Middle frontal gyrus (tissue), 1 donor: Measurements from ENCODE around the gene ABCC11.
"Not testable (repeated sequence)": the region's sequence is repeated elsewhere in the genome, so short reads cannot be mapped to it uniquely, and the experiment has no call there.

Experiments
- DNase-seq: peaks from one replicate; pipeline ENCODE4 v3.0.0-alpha.2; 2015; ENCODE audit warnings: low spot score; ENCODE audit errors: extremely low spot score

Gene ABCC11

DNA sequence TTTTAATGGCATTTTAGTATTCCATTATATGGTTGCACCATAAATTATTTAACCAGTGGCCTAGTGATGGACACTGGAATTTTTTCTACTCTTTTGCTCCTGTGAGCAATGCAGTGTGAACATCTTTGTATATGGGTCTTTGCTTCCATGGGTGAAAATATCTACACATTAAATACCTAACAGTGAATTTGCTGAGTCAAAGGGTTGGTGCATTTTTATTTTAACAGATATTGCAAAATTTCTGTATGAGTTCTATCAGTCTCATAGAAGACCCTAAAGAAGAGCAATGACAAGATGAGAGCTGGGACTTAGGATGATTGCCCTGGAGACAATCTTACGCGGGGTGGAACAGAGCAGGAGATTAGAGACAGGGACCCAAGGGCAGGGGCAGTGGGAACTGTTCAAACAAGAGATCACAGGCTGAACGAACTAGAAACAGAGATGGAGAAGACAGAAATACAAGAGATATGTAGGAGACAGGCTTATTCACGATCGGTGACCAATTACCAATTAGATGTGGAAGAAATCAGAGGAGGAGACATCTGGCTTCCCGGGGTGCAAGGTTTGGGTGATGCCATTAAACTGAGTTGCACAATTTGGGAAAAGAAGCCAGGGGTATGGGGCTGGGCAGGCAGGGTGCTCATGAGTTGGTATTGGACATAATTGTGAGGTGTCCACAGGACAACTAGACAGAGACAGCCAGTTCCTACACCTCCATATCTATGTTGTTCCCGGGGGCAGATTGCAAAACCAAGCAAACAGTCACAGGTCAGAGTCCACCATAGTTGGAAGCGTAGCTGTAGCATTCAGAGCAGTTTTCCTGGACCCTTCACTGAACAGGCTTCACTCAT lies 43.1 kb downstream of the ABCC11 start:
- no peak for DNase-seq

DNA sequence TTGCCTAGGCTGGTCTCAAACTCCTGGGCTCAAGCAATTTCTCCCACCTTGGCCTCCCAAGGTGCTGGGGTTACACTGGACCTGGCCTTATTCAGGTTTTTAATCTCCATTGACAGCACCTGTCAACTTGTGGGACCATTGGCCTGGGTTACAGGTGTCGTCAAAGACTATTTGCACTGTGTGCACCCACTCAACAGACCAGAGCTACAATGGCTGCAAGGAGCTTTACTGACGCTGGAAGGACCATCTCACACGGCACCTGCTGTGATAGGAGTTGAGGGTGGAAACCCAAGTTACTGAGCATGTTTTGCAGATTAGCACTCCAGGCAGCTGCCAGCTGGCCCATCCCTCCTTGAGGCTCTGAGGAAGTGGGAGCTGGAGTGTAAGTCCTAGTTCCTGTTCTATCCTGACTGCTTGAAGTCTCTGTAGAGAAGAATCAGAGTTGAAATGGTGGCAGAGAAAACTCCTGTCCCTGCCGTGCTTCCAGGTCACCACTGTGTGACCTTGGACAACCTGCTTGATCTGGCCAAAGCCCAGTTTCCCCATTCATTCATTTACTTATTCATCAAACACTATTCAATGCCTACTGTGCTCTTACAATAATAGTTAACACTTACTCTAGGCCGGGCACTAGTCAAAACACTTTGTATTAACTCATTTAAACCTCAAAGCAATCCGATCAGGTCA lies 45.7 kb downstream of the ABCC11 start:
- DNase-seq: no peak

DNA sequence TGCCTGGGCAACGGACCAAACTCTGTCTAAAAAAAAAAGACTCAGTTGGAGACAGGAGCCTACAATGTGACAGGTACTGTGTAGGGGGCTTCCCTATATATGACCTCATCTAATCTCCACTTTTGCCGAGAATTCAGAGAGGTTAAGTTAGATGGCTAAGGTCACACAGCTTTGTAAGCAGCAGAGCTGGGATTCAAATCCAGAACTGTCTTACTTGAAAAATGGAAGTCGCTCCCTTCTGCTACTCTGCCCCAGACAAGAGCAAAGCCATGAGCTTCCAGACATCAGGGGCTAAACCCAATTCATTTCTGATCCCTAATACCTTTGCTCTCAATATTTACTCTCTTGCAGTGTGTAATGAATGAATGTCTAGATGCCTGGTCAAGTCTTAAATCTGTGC lies 50.0 kb downstream of the ABCC11 start:
- no peak for DNase-seq

DNA sequence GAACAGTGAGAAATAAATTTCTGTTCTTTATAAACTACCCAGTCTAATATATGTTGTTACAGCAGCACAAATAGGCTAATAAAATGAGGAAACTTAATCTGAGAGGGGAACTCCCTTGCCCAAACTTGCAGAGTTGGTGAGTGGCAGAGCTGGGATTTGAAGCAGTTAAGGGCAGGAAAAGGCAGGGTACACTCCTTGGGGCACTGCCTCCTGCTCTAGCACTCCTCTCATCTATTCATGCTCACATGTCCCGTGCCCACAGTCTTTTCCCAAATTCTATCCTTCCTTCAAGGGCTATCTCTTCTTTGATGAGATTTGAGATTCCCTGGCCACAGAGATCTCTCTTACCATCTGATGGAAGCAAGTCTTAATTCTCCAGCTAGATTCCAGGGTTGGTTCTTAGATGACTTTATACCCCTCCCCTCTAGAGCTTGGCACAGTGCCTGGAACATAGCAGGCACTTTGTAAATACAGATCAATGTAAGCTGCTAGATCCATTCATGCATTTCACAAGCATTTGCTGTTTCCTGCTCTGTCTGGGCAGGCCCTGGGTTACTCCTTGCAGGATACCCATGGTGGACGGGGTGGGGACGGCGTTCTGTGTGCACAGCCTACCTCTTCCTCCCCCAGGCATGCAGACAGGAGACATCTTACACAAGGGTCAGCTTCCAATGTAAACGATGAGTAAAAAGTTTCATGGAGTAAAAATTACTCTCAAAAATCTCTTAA lies 52.3 kb downstream of the ABCC11 start:
- DNase-seq: no peak

DNA sequence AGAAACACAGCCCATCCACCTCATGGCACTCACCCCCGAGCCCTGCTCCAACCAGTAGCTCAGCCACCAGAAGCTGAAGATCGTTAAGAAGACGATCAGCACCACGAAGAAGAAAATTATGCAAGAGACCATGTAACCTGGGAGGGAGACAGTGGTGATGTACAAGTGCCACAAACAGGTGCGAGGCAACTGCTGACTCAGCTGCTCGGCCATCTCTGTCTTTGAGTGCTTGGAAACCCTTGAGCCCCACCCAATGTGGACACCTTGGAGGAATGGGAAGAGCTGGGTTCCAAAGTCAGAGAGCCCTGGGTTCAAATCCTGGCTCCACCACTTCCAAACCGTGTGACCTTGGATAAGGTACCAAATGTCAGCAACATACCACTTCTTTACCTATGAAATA lies 53.5 kb downstream of the ABCC11 start:
- no peak for DNase-seq

DNA sequence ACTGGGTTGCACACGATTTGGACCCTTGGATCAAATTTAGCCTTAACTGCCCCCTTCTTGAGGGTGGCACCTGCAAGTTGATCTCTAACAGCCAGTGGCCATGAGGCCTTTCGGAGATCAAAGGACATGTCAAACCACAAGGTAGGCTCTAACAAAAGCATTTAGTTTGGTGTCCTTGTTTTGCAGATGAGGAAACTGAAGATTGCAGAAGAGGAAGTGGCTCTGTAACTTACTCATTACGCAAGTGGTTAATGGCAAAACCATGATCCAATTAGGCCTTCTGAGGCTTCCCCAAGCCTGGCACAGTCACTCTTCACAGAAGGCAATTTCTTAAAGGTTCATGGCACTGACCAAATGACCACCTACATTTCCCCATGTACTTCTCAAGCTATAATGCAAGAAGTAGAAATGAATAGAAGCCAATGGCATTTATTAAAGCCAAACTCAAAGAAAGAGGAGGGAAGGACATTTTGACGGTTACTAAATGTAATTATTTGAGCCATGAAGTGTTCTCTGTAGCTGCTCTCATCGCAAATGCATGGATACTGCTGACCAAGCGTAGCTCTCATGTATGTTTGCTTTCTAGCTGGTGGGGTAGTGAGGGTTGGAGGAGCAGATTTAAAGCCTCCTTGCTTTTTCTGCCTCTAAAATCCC lies 58.8 kb downstream of the ABCC11 start:
- DNase-seq: no peak

DNA sequence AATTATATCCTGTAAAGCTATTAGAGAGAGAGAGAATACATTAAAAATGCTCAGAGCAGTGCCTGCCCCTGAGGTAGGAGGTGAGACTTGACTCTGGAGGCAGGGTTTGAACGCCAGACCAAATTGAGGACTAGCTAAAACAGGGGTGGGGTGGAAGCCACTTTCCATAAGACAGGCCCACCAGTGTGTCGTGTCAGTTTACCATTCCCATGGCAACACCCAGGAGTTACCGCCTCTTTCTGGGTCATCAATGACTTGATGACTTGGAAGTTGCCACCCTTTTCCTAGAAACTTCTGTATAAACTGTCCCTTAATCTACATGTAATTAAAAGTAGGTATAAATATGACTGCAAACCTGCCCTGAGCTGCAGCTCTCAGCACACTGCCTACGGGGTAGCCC lies 59.6 kb downstream of the ABCC11 start:
- DNase-seq: no peak

DNA sequence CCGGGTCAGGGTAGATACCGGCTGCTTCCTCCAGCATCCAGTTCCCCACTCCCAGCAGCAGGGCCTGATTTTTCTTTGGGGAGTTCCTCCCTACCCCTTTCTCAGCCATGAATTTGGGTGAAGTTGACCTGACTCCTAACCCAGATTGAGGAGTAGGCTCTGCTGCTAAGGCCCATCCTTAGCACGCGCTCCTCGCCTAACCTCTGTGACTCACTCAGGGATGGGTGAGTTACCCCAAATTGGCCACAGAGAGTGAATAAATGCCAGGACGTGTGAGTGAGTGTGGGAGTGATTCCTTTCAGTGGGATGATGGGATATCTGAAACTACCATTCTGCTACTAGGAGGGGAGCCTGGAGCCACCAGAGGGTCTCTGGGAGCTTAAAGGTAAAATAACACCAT lies 62.7 kb downstream of the ABCC11 start:
- no peak for DNase-seq

DNA sequence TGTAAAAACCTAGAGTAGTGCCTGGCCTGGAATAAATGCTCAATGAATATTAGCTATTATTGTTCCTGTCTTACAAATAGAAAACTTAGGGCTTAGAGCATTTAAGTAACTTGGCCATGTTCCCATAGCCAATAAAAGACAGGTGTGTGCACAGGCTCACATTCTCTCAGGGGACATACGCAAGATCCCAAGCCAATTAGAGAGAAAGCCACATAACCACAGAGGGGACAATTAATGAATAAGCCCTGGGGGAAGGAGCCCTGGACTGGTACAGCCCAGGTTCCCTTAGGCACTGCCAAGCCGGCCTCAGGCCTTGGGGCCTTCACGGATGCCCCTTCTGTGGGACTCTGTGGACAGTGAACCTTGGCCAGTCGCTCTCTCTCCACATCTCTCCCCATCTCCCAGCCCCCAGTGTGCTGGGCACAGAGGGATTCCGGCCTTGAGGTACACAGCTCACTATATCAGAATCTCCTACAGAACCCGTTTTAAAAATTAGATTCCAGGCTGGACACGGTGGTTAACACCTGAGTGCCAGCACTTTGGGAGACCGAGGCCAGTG lies 64.3 kb downstream of the ABCC11 start:
- no peak for DNase-seq

DNA sequence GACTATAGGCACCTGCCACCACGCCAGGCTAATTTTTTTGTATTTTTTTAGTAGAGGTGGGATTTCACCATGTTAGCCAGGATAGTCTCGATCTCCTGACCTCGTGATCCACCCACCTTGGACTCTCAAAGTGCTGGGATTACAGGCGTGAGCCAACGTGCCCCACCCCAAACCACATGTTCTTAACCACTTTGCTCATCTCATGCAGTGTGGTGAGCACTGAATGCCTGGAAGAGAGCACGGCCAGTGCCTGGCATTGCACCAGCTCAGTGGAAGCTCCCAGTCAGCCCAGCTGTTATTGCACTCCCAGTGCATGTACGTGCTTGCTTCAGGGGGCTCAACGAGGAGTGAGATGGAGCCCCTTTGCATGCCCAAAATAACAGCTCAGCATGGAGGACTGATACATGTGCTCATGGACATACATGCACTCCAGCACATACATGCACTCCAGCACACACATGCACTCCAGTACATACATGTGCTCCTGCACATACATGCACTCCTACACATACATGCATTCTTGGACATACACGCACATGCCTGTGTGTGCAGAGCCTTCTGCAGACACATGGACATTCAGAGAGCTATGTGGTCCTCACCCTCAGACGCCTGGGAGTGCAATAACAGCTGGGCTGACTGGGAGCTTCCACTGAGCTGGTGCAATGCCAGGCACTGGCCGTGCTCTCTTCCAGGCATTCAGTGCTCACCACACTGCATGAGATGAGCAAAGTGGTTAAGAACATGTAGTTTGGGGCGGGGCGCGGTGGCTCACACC lies 65.4 kb downstream of the ABCC11 start:
- not testable (repeated sequence) for DNase-seq

DNA sequence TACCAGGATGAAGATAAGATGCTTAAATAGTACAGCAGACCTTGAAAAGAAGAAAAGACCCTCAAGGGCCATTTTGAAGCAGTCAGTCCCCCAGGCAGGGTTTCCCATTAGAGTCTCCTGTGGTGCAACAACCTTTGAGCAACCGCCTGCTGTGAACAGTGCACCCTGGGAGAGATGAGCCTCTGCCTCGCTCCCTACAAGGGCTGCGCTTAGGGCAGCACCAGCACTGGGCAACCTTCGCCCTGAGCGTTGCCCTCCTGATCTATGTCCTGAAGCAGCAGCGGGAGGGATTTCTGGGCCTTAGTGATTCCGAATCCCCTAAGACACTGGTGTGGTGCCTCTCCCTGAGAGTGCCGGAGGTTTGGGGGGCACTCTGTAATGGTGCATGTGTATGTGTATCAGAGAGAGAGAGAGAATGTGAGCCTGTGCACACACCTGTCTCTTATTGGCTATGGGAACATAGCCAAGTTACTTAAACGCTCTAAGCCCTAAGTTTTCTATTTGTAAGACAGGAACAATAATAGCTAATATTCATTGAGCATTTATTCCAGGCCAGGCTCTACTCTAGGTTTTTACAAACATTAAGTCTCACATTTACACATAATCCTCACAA lies 66.4 kb downstream of the ABCC11 start:
- DNase-seq: no peak

DNA sequence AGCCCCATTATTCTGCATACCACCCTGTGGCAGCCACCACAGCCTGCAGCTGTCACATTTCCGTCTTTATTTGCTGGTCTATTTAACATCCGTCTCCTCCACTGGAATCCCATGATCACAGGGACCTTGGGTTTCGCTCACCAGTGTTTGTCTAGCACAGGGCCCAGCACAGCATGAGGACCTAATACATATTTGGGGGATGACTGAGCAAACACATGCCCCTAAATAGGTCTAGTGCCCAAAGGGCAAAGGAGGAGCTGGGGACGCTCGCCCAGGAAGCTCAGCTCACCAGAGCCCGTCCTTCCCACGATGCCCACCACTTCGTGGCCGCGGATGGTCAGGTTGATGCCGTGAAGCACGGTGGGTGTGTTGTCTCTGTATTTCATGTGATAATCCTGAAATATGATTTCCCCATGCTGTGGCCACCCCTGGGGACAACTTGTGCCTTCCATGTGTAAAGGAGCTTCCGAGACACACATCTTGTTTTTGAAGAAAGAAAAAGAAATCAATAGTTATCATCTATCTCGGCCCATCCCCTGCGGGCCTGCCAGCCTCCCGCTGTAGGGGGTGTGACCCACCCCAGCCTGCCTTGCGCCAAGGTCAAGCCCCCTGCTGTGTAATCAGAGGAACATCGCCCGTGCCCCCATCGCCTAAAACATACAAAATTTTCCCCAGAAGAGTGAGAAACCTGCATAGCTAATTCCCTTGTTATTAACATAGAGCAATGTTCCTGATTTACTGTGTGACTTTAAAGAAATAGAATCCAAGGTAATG lies 70.5 kb downstream of the ABCC11 start:
- DNase-seq: no peak

DNA sequence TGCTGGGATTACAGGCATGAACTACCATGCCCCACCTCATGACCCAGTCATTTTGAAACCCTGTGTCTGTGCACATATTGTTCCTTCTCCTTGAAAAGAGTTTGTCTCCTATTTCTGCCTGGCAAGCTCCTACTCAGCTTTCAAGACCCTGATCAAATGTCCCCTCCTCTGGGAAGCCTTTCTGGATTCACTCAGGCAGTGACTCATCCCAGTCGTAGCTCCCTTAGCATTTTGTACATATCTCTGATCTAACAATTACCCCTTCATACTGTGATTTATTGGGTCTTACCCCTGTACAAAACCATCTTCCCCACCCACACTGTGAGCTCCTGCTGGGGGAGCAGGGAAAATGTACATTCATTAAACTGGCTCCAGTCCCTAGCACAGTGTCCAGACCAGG lies 73.5 kb downstream of the ABCC11 start:
- no peak for DNase-seq

DNA sequence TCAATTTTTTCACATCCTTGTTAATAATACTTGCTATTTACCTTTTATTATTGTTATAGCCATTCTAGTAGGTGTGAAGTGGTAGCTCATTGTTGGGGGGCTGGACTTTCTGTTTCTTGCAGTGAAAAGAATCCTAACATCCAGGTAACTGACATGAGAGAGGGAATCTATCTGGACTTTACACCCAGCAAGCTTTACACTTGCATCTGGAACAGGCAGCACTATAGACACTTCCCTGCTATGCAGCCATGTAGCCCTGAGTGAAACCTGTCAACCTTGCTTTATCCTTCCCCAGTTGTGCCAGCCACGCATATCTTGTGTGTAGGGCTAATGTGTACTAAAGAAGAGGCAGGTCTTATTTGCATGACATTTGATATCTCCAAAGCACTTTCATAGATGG lies 74.7 kb downstream of the ABCC11 start:
- no peak for DNase-seq

DNA sequence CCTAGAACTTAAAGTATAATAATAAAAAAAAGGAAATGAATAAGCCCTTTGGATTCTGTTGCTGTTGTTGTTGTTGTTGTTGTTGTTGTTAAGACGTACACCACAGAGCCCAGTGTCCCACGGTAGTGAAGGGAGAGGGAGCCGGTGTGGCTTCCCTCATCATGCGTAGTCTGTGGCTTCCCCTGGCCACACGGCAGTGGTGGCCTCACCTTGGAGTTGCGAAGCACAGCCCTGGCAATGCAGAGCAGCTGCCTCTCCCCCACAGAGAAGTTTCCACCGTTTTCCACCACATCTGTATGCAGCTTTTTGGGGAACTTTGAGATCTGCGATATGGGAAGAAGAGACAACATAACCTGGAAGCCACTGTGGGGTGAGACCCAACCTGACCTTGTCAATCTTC lies 77.4 kb downstream of the ABCC11 start:
- DNase-seq: no peak

DNA sequence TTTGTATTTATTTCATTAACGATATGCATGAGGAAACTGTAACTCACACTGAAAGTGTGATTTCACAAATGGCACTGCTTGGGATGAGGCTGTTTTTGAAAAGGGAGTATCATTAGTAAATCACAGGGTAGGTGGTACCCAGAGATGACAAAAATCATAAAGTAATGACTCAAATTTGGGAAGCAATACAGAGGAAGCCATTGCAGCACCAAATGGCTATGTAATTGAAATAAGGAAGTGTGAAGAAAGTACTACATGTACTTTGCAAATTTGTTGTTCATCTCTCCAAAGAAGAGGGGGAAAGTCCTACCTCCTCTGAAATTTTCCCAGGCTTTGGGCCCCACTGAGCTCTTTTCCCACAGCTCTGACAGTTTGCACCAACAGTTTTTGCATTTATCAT lies 79.3 kb downstream of the ABCC11 start:
- DNase-seq: no peak

DNA sequence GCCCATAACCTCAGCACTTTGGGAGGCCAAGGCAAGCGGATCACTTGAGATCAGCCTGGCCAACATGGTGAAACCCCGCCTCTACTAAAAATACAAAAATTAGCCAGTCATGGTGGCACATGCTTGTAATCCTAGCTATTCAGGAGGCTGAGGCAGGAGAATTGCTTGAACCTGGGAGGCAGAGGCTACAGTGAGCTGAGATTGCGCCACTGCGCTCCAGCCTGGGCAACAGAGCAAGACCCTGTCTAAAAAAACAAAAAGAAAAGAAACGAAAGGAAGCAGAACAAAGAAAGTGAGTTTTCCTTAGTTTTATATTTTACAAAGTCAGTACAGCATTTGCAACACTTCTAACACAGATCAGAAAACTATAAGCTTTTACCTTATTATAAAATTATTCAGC lies 80.7 kb downstream of the ABCC11 start:
- DNase-seq: not testable (repeated sequence)

DNA sequence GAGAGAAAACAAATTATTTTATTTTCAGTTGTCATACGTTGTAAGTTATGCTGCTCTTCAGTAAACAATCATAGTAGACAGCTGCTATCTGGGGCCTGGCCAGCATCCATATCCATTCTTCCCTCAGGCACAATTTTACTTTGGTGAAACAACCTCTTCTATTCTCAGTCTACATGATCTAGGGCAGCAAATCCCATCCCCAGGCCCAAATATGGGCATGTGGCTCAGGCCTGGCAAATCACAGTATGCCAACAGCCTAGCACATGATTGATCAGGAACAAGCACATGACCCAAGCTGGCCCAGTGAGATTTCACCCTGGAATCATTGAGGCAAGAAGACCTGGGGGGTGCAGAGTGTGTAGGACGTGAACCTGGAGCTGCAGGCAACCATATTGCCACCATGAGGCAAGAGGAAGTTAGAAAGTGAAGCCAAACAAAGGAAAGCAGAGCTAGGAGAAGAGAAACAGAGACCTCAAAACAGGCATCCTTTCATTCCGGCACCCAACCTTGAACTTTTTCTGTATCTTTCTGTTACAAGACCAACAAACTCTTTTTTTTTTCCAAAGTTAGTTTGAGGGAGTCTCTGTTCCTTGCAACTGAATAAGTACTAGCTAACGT lies 81.3 kb downstream of the ABCC11 start:
- no peak for DNase-seq
